RKO (cell line): ENCODE data around the gene C1orf232.

Source experiments
- DNase-seq: peaks from one replicate; pipeline ENCODE4 v3.0.0-alpha.2; 2016; ENCODE audit warnings: low spot score

The C1orf232 gene

DNA sequence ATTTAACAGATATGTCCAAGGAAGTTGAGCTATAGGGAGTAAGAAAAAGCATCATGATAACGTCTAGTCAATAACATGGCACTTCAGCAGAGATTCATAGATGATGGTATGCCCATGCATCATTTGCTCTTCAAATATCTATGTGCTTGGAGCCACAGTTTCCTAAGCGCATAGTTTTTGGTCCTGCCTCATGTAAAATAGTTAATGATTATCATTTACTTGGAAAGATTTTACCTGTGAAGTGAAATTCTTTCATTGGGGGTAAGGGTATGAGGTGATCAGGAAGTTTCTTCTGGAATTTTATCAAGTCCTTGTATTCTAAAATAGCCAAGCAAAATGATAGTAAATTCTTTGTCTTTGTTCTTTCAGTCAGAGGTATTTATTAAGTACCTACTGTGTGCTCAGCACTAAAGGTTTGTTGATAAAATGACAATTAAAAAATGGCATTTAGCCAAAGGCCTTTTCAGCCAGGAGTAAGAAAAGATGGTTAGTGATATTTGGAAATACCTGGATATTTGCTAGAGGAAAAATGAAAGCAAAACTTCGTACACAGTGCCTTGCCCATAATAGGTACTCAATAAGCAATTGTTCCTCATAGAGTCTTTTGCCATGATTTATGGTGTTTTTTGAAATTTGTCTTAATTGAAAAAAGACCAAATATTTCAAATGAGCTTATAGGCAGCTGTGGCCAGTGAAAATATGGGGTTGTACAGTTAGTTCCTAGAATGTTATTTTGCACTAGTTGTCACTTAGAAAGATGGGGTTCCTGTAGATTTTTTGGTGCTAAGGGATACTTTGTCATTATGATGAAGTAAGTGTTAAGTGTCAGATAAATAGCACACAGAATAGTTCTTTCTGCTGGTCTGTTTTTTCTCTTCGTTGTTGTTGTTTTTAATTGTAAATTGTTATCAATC is 44.1 kb downstream of the C1orf232 start:
- no peak for DNase-seq

DNA sequence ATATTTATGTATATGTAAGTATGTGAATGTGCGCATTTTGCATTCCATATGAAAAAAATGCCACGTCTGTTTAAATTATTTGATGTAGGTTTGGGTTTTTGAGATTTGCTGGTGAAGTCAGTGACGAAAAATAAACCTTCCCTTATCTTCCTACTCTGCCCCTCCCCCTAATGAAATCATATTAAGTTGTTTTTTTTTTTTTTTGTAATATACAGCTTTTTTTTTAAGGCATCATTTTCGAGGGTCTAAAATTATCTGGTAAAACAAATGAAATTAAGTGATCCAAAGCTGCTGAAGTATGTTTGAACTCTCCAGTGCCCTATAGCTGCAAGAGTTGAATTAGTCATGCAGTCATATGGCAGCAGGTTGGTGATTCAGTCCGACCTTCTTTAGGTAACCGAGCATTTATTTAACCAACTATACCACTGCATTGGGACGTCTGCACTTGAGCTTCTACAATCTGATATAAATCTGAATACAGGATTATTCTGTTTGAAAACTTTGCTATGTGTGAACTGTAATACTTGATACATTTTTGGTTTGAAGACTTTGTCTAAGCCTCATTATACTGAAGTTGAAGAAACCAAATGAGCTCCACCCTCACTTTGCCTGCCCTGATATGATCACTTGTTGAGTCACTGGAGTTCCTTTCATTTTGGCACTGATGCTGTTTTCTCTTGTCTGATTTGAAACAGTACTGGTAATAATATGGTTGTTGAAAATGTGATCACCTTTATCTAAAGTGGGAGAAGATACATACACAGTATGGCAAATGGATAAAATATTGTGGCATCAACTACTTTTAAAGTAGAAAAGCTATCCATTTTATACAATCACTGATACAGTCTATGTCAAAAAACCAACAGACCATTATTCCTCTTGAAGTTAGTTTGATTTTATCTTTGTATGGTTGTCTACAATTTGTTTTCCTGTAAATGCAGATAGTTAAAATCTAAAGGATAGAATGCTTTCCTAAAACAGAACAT is 45.5 kb downstream of the C1orf232 start:
- peak; percentile 49 for DNase-seq

DNA sequence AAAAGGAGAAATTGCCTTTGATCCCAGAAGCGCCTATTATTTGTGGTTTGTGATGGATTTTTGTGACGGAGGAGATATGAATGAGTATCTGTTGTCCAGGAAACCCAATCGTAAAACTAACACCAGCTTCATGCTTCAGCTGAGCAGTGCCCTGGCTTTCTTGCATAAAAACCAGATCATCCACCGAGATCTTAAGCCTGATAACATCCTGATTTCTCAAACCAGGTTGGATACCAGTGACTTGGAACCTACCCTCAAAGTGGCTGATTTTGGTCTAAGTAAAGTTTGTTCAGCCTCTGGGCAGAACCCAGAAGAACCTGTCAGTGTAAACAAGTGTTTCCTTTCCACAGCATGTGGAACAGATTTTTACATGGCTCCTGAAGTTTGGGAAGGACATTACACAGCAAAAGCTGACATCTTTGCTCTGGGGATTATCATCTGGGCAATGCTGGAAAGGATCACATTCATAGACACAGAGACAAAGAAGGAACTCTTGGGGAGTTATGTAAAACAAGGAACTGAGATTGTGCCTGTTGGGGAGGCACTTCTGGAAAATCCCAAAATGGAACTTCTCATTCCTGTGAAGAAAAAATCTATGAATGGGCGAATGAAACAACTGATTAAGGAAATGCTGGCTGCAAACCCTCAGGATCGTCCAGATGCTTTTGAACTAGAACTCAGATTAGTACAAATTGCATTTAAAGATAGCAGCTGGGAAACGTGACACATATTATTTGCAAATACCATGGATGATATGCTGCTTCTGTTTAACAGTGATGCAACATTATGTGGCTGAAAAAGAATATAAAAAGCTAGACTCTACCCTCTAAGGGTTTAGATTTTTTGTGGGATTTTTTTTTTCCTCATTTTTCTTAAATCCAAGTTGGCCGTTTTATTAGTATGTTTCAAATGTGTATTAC is 46.6 kb downstream of the C1orf232 start:
- no peak for DNase-seq

DNA sequence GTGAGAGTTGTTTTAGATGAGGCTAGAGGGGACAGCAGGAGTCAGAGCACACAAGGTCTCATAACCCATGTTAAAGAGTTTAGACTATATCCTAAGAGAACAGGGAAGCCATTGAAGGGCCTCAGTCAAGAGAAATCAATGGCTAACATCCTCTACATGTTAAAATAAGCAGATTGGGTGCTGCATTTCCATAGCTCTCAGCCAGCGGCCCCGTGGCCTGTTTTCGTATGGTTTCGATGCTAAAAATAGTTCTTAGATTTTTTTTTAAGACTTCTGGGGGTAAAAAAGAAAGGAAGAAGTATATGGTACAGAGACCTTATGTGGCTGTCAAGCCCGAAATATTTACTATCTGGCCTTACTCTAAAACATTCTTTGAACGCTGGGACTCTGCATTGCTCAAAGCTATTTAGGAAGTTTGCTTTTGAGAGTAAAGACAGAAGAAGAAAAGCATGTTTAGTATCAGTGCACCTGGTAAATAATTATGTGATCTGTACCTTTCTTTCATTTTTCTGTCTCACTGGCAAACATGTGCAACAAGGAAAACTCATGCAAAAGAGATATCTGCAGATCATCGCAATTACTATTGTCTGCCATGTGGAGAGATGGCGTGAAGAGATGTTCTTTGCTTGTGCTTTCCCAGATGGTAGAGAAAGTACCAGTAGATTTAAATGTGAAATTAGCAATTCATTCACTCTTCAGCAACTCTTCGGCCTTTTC is 48.7 kb downstream of the C1orf232 start:
- no peak for DNase-seq

DNA sequence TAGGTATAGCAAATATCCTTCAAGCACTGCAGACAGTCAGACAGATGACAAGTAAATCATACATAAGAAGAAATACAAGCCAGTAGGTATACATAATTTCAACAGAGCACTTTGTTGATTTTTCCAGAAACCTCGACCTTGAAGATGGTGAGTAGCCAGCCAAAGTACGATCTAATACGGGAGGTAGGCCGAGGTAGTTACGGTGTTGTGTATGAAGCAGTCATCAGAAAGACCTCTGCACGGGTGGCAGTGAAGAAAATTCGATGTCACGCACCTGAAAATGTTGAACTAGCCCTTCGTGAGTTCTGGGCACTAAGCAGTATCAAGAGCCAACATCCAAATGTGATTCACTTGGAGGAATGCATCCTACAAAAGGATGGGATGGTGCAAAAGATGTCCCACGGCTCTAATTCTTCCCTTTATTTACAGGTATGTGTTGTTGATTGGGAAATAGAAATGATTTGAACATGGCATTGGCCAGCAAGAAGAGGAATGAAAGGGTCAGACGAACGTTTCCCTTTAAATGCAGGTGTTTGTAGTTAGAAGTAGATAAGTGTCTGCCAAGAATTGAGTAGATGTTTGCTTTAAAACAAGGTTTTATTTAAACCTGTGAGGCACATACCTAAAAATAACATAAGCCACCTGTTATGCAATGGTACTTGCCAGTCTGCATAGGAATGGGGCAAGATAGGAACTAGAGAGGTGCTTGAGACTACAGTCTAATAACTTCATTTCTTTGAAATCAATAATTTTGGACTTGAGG is 54.4 kb downstream of the C1orf232 start:
- no peak for DNase-seq
